HG03558 (cell line): Measurements from ENCODE around the gene EPS8L2.
A peak's percentile ranks its signal among the peaks of the same experiment; 100 is the strongest.

Experiments
- ATAC-seq: cut with Tn5 transposase; IDR thresholded peaks from one replicate; pipeline ENCODE4 v1.9.1; 2021; ENCODE audit warnings: moderate number of reproducible peaks; ENCODE audit not compliant: unreplicated experiment; ENCODE audit errors: extremely low read depth

The EPS8L2 gene

GRCh38 chr11:772429-773390 is 66.7 kb downstream of the EPS8L2 start:
- ATAC-seq = no peak

GRCh38 chr11:773425-773824 is 67.4 kb downstream of the EPS8L2 start:
- no peak for ATAC-seq

- ATAC-seq = no peak
These were observed 67.8 kb downstream of the EPS8L2 start for GRCh38 chr11:773830-774229.

- no peak for ATAC-seq
These were observed 69.0 kb downstream of the EPS8L2 start for GRCh38 chr11:774873-775592.

- no peak for ATAC-seq
These were observed 70.2 kb downstream of the EPS8L2 start for GRCh38 chr11:776263-776560.

- peak; percentile 6 for ATAC-seq
These were observed 70.7 kb downstream of the EPS8L2 start for GRCh38 chr11:776561-777287.
